ENCODE measurements around the gene CXADR.

GRCh38 chr21:17469727-17470126 is 43.1 kb upstream of the CXADR start:
- TF ChIP-seq TRIM28 (IDR thresholded peaks at IDR 0.05) (no peak), SAP30 (IDR thresholded peaks at IDR 0.05; ENCODE audit: borderline replicate concordance, insufficient read depth, low read depth, low read length, poor library complexity, severe bottlenecking) (no peak), ZEB2 (IDR thresholded peaks at IDR 0.05) (no peak), ELF1 (tag; IDR thresholded peaks at IDR 0.05) (no peak), PPARD (CRISPR knock-in tag; IDR thresholded peaks at IDR 0.05) (no peak), ZNF280B (CRISPR knock-in tag; IDR thresholded peaks at IDR 0.05) (no peak)

Measured in K562 (cell line).